Liver (tissue), 3 donors: Measurements from ENCODE around the gene SIKE1.

Experiments used
- EGR1 ChIP-seq, 2 donors: IDR thresholded peaks; 2 replicates each; pipeline ENCODE4 v1.6.1; 2016 to 2018; ENCODE audit warnings: antibody characterized with exemption in 2 of 2, low read depth in 2 of 2
- GABPA ChIP-seq, 2 donors: IDR thresholded peaks in 1 of 2; conservative IDR thresholded peaks in 1 of 2; 2 replicates each; pipeline ENCODE4 v1.6.1; 2016; ENCODE audit warnings: antibody characterized with exemption in 2 of 2, mild to moderate bottlenecking in 1 of 2, moderate library complexity in 1 of 2
- HNF4A ChIP-seq, 2 donors: conservative IDR thresholded peaks; 2 replicates each; pipeline ENCODE4 v1.6.1; 2016; ENCODE audit warnings: antibody characterized with exemption in 2 of 2, mild to moderate bottlenecking in 2 of 2
- JUND ChIP-seq, 2 donors: IDR thresholded peaks; 2 replicates each; pipeline ENCODE4 v1.6.1; 2016; ENCODE audit warnings: antibody characterized with exemption in 2 of 2
- NR2F2 ChIP-seq: IDR thresholded peaks from 2 replicates; pipeline ENCODE4 v1.6.1; 2016; ENCODE audit warnings: antibody characterized with exemption
- RAD21 ChIP-seq, 2 donors: IDR thresholded peaks; 2 replicates each; pipeline ENCODE4 v1.6.1; 2016; ENCODE audit warnings: antibody characterized with exemption in 2 of 2, mild to moderate bottlenecking in 2 of 2
- RXRA ChIP-seq, 2 donors: IDR thresholded peaks; 2 replicates each; pipeline ENCODE4 v1.6.1; 2017 to 2018; ENCODE audit warnings: antibody characterized with exemption in 2 of 2, mild to moderate bottlenecking in 1 of 2
- SP1 ChIP-seq: IDR thresholded peaks from 2 replicates; pipeline ENCODE4 v1.6.1; 2018; ENCODE audit warnings: antibody characterized with exemption, mild to moderate bottlenecking
- TAF1 ChIP-seq: conservative IDR thresholded peaks from 2 replicates; pipeline ENCODE4 v1.6.1; 2016; ENCODE audit warnings: antibody characterized with exemption, mild to moderate bottlenecking
- YY1 ChIP-seq: IDR thresholded peaks from 2 replicates; pipeline ENCODE4 v1.6.1; 2016; ENCODE audit warnings: antibody characterized with exemption, mild to moderate bottlenecking
- TF ChIP-seq, protein P1 (sequence below): fragments of 150-350 bp; IDR thresholded peaks from 2 replicates; pipeline ENCODE4 v1.5.1; 2017; ENCODE audit warnings: improper control_type of control experiment, low read depth, low read length; ENCODE audit not compliant: missing input control
- TF ChIP-seq, protein P2 (sequence below): IDR thresholded peaks from 2 replicates; pipeline ENCODE4 v1.6.1; 2016; ENCODE audit warnings: antibody characterized with exemption, mild to moderate bottlenecking
- TF ChIP-seq, protein P3 (sequence below): IDR thresholded peaks from 2 replicates; pipeline ENCODE4 v1.6.1; 2016; ENCODE audit warnings: antibody characterized with exemption
- TF ChIP-seq, protein P4 (sequence below): IDR thresholded peaks from 2 replicates; pipeline ENCODE4 v1.6.1; 2016; ENCODE audit warnings: antibody characterized with exemption
- donor health status: healthy.
- donor health status: healthy.

DNA sequence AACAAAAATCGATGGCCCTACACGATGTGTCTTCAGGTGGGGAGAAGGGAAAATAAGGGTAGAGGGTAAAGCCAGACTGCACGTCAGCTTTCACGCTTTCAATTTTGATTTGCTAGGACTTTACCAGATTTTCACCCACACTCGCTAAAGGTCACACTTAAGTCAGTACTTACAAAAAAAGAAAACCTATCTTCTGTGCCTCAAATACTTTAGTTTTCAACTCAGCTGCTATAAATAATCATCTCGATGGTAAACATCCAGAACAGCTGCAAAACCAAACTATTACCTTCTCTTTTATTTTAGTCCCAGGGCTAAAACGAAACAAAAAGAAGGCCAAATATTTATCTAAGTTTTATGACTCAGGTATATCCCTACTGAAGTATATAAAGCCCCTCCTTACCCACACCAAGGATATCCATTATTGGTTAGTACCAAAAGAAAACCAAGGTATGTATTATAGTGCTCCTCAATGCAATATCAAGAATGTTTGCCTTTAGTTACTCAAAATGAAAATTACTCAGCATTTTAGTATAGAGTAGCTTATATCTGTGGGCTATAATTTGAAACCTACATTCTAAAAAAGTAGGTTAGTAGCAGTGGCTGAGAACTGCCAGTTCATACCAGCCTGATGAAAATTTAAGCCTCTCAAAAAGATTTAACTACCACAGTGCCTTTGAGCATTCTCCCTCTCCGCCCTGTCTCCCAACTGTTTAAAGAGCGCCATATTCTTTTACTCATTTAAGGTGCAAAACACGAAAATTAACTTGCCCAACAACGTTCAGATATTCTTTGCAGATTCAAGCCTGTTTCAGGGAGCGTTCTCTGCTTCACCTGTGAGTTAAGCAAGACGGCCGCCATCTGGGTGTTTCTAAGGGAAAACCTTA is 24.2 kb downstream of the SIKE1 start:
- TF ChIP-seq RXRA (IDR thresholded peaks at IDR 0.05) (no peak), RAD21 (IDR thresholded peaks at IDR 0.05) (no peak), SP1 (no peak), GABPA (IDR thresholded peaks at IDR 0.05 in 1 of 2, conservative IDR thresholded peaks at IDR 0.05 in 1 of 2) (no peak), TAF1 (no peak), NR2F2 (no peak), EGR1 (IDR thresholded peaks at IDR 0.05; ENCODE audit: low read depth in 2 of 2) (no peak), JUND (IDR thresholded peaks at IDR 0.05) (no peak), YY1 (no peak), HNF4A (conservative IDR thresholded peaks at IDR 0.05) (no peak)
- TF ChIP-seq, protein P1, sequence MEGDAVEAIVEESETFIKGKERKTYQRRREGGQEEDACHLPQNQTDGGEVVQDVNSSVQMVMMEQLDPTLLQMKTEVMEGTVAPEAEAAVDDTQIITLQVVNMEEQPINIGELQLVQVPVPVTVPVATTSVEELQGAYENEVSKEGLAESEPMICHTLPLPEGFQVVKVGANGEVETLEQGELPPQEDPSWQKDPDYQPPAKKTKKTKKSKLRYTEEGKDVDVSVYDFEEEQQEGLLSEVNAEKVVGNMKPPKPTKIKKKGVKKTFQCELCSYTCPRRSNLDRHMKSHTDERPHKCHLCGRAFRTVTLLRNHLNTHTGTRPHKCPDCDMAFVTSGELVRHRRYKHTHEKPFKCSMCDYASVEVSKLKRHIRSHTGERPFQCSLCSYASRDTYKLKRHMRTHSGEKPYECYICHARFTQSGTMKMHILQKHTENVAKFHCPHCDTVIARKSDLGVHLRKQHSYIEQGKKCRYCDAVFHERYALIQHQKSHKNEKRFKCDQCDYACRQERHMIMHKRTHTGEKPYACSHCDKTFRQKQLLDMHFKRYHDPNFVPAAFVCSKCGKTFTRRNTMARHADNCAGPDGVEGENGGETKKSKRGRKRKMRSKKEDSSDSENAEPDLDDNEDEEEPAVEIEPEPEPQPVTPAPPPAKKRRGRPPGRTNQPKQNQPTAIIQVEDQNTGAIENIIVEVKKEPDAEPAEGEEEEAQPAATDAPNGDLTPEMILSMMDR, result no peak
- TF ChIP-seq, protein P2, sequence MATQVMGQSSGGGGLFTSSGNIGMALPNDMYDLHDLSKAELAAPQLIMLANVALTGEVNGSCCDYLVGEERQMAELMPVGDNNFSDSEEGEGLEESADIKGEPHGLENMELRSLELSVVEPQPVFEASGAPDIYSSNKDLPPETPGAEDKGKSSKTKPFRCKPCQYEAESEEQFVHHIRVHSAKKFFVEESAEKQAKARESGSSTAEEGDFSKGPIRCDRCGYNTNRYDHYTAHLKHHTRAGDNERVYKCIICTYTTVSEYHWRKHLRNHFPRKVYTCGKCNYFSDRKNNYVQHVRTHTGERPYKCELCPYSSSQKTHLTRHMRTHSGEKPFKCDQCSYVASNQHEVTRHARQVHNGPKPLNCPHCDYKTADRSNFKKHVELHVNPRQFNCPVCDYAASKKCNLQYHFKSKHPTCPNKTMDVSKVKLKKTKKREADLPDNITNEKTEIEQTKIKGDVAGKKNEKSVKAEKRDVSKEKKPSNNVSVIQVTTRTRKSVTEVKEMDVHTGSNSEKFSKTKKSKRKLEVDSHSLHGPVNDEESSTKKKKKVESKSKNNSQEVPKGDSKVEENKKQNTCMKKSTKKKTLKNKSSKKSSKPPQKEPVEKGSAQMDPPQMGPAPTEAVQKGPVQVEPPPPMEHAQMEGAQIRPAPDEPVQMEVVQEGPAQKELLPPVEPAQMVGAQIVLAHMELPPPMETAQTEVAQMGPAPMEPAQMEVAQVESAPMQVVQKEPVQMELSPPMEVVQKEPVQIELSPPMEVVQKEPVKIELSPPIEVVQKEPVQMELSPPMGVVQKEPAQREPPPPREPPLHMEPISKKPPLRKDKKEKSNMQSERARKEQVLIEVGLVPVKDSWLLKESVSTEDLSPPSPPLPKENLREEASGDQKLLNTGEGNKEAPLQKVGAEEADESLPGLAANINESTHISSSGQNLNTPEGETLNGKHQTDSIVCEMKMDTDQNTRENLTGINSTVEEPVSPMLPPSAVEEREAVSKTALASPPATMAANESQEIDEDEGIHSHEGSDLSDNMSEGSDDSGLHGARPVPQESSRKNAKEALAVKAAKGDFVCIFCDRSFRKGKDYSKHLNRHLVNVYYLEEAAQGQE, result no peak
- TF ChIP-seq, protein P3, sequence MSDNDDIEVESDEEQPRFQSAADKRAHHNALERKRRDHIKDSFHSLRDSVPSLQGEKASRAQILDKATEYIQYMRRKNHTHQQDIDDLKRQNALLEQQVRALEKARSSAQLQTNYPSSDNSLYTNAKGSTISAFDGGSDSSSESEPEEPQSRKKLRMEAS, result no peak
- TF ChIP-seq, protein P4, sequence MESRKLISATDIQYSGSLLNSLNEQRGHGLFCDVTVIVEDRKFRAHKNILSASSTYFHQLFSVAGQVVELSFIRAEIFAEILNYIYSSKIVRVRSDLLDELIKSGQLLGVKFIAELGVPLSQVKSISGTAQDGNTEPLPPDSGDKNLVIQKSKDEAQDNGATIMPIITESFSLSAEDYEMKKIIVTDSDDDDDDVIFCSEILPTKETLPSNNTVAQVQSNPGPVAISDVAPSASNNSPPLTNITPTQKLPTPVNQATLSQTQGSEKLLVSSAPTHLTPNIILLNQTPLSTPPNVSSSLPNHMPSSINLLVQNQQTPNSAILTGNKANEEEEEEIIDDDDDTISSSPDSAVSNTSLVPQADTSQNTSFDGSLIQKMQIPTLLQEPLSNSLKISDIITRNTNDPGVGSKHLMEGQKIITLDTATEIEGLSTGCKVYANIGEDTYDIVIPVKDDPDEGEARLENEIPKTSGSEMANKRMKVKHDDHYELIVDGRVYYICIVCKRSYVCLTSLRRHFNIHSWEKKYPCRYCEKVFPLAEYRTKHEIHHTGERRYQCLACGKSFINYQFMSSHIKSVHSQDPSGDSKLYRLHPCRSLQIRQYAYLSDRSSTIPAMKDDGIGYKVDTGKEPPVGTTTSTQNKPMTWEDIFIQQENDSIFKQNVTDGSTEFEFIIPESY, result no peak
